HG02642 (cell line): ENCODE data around the gene CTPS2.
"Not testable (repeated sequence)": the region's sequence is repeated elsewhere in the genome, so short reads cannot be mapped to it uniquely, and the experiment has no call there.

Experiments used
- ATAC-seq: cut with Tn5 transposase; IDR thresholded peaks from one replicate; pipeline ENCODE4 v1.9.1; 2021; ENCODE audit warnings: mild to moderate bottlenecking; ENCODE audit not compliant: unreplicated experiment, poor library complexity

Gene CTPS2

GRCh38 chrX:16612257-16612897 is 100.1 kb downstream of the CTPS2 start:
- no peak for ATAC-seq

GRCh38 chrX:16610654-16611053 is 101.8 kb downstream of the CTPS2 start:
- ATAC-seq = not testable (repeated sequence)

- no peak for ATAC-seq
Observed at GRCh38 chrX:16610121-16610621, 102.3 kb downstream of the CTPS2 start.

- ATAC-seq = no peak
Observed at GRCh38 chrX:16606142-16606720, 106.2 kb downstream of the CTPS2 start.

GRCh38 chrX:16604337-16604736 is 108.1 kb downstream of the CTPS2 start:
- no peak for ATAC-seq

GRCh38 chrX:16603822-16604221 is 108.6 kb downstream of the CTPS2 start:
- no peak for ATAC-seq

GRCh38 chrX:16603235-16603634 is 109.2 kb downstream of the CTPS2 start:
- not testable (repeated sequence) for ATAC-seq

GRCh38 chrX:16601885-16602284 is 110.6 kb downstream of the CTPS2 start:
- ATAC-seq = no peak

GRCh38 chrX:16594490-16594889 is 118.0 kb downstream of the CTPS2 start:
- no peak for ATAC-seq

GRCh38 chrX:16593801-16594200 is 118.7 kb downstream of the CTPS2 start:
- ATAC-seq = no peak

GRCh38 chrX:16592194-16592770 is 120.2 kb downstream of the CTPS2 start:
- no peak for ATAC-seq

GRCh38 chrX:16589826-16590225 is 122.6 kb downstream of the CTPS2 start:
- ATAC-seq = no peak

GRCh38 chrX:16589211-16589610 is 123.3 kb downstream of the CTPS2 start:
- ATAC-seq = no peak

GRCh38 chrX:16588266-16588665 is 124.2 kb downstream of the CTPS2 start:
- no peak for ATAC-seq

GRCh38 chrX:16587836-16588235 is 124.6 kb downstream of the CTPS2 start:
- ATAC-seq = no peak

- ATAC-seq = no peak
Observed at GRCh38 chrX:16586377-16587112, 125.9 kb downstream of the CTPS2 start.

- no peak for ATAC-seq
Observed at GRCh38 chrX:16585486-16586376, 126.7 kb downstream of the CTPS2 start.

- not testable (repeated sequence) for ATAC-seq
Observed at GRCh38 chrX:16580004-16580797, 132.3 kb downstream of the CTPS2 start.

- no peak for ATAC-seq
Observed at GRCh38 chrX:16579517-16579916, 133.0 kb downstream of the CTPS2 start.
